DND-41 (cell line): ENCODE data around the gene MARCHF6.

Source experiments
- EZH2 ChIP-seq: IDR thresholded peaks from 3 replicates; pipeline ENCODE4 v1.6.1; 2012; ENCODE audit warnings: borderline replicate concordance, low read depth, mild to moderate bottlenecking, moderate library complexity, low read length, inconsistent platforms; ENCODE audit not compliant: severe bottlenecking
- TF ChIP-seq, protein P1 (sequence below): IDR thresholded peaks from 2 replicates; pipeline ENCODE4 v1.5.1; 2012; ENCODE audit warnings: borderline replicate concordance, low read length, moderate library complexity, mild to moderate bottlenecking; ENCODE audit not compliant: poor library complexity, severe bottlenecking; ENCODE audit errors: extremely low read depth

DNA sequence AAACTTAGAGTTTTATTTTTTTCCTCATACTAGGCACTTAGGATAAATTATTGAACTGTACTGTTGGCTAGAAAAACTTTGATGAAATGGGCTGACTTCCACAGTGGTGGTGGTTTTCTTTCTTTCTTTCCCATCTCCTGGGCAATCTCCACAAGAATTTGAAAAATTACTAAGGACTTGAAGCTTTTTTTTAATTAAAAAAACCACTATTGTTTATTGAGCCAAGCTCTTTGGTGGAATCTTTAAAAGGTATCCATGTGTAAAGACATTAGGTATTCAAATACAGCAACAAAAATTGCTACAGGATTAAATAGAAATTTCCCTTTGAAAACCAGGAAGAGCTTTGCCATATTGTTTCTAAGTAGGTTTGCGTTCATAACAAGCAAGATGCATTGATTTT is 14.1 kb downstream of the MARCHF6 start:
- TF ChIP-seq, protein P1, sequence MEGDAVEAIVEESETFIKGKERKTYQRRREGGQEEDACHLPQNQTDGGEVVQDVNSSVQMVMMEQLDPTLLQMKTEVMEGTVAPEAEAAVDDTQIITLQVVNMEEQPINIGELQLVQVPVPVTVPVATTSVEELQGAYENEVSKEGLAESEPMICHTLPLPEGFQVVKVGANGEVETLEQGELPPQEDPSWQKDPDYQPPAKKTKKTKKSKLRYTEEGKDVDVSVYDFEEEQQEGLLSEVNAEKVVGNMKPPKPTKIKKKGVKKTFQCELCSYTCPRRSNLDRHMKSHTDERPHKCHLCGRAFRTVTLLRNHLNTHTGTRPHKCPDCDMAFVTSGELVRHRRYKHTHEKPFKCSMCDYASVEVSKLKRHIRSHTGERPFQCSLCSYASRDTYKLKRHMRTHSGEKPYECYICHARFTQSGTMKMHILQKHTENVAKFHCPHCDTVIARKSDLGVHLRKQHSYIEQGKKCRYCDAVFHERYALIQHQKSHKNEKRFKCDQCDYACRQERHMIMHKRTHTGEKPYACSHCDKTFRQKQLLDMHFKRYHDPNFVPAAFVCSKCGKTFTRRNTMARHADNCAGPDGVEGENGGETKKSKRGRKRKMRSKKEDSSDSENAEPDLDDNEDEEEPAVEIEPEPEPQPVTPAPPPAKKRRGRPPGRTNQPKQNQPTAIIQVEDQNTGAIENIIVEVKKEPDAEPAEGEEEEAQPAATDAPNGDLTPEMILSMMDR = no peak
- no peak for TF ChIP-seq EZH2
